Naive thymus-derived CD8-positive, alpha-beta T cell (primary cell): Measurements from ENCODE around the gene RUNX2. TPM values are rescaled to one million over a fixed set of nuclear protein-coding genes. Genes with fewer than 3 reads are reported as not detected.

Source experiments
- ATAC-seq, 2 donors: fragments of 150-1000 bp; cut with Tn5 transposase in 1 of 2; sonication (Bioruptor Pico), chemical (Tn5 transposase) in 1 of 2; 1 replicate in 1 of 2; 2 replicates in 1 of 2; pipeline ENCODE4 v1.10.0; 2021; ENCODE audit warnings: mild to moderate bottlenecking in 2 of 2, moderate library complexity in 2 of 2
- POLR2A ChIA-PET: fragments of 350-600 bp; sonication (Branson Sonifier 250); formaldehyde crosslinking; loops from one replicate; lab custom pipeline; 2021; ENCODE audit warnings: antibody characterized with exemption; lab: Charles Lee
- DNase-seq, 10 donors: peaks; one replicate each; pipeline versions ENCODE4 v3.0.0 to v3.0.0-alpha.2; 2020 to 2022
- H3K27ac Mint-ChIP-seq, 10 donors: one replicate each; pipeline ENCODE4 v1.8.0; 2020 to 2022; ENCODE audit warnings: mild to moderate bottlenecking in 10 of 10, mixed read lengths in 10 of 10, moderate library complexity in 4 of 10, inconsistent platforms in 1 of 10
- H3K27me3 Mint-ChIP-seq, 5 donors: one replicate each; pipeline ENCODE4 v1.8.0; 2021 to 2022; ENCODE audit warnings: mixed read lengths in 5 of 5
- H3K36me3 Mint-ChIP-seq, 3 donors: one replicate each; pipeline ENCODE4 v1.8.0; 2020 to 2022; ENCODE audit warnings: mixed read lengths in 3 of 3, mild to moderate bottlenecking in 2 of 3, inconsistent platforms in 1 of 3
- H3K4me1 Mint-ChIP-seq, 4 donors: one replicate each; pipeline ENCODE4 v1.8.0; 2021 to 2022; ENCODE audit warnings: mixed read lengths in 4 of 4
- H3K4me3 Mint-ChIP-seq, 10 donors: one replicate each; pipeline ENCODE4 v1.8.0; 2020 to 2022; ENCODE audit warnings: mild to moderate bottlenecking in 10 of 10, mixed read lengths in 10 of 10, moderate library complexity in 6 of 10, inconsistent platforms in 1 of 10
- H3K9me3 Mint-ChIP-seq, 9 donors: one replicate each; pipeline ENCODE4 v1.8.0; 2020 to 2022; ENCODE audit warnings: mixed read lengths in 9 of 9, mild to moderate bottlenecking in 3 of 9, inconsistent platforms in 1 of 9, moderate library complexity in 1 of 9
- polyA plus RNA-seq, 3 donors: library from polyadenylated mRNA; unstranded; fragments of 300-500 nt; fragmentation: Illumina TruSeq; gene quantifications; one replicate each; pipeline ENCODE4 v1.2.3, GENCODE V29; 2021
- total RNA-seq, 8 experiments: library from RNA in 2 of 8; stranded (reverse) in 2 of 8; gene quantifications; one replicate each; pipeline ENCODE4 v1.2.3 and lab custom pipeline; 2021 to 2026

The RUNX2 gene
- total and polyA plus RNA-seq, 5 experiments from 2014 or later: 31.3 to 44.3 (median 36.7) TPM

GRCh38 chr6:45521226-45521625 lies 193.1 kb downstream of the RUNX2 start:
- POLR2A ChIA-PET: no interaction called here
- no peaks in the 10 kb centered on the region for H3K9me3 Mint-ChIP-seq
- H3K4me3 Mint-ChIP-seq: no peak overlapping the region
- ATAC-seq: no peak
- H3K36me3 Mint-ChIP-seq: peaks cover 5 to 50% (median 20%) of the 10 kb centered on the region in 3 donors
- DNase-seq: no peak
- peaks cover 2 to 14% (median 11%) of the 10 kb centered on the region in 4 donors for H3K4me1 Mint-ChIP-seq
- no peak overlapping the region for H3K27ac Mint-ChIP-seq
- H3K27me3 Mint-ChIP-seq: no peaks in the 10 kb centered on the region

GRCh38 chr6:45522486-45522885 lies 194.4 kb downstream of the RUNX2 start:
- H3K4me1 Mint-ChIP-seq: peaks cover 2 to 17% (median 8%) of the 10 kb centered on the region in 4 donors
- H3K9me3 Mint-ChIP-seq: peaks cover 0 to 6% (median 0%) of the 10 kb centered on the region in 9 donors
- H3K27me3 Mint-ChIP-seq: no peaks in the 10 kb centered on the region
- H3K4me3 Mint-ChIP-seq: no peak overlapping the region
- ATAC-seq: no peak
- DNase-seq: no peak
- peaks cover 13 to 50% (median 22%) of the 10 kb centered on the region in 3 donors for H3K36me3 Mint-ChIP-seq
- no peak overlapping the region for H3K27ac Mint-ChIP-seq
- POLR2A ChIA-PET: no interaction called here

- Mint-ChIP-seq H3K4me1 (peaks cover 0 to 7% (median 0%) of the 10 kb centered on the region in 4 donors), H3K9me3 (peaks cover 0 to 6% (median 0%) of the 10 kb centered on the region in 9 donors), H3K27ac (no peak overlapping the region), H3K36me3 (peaks cover 13 to 43% (median 21%) of the 10 kb centered on the region in 3 donors), H3K4me3 (no peak overlapping the region), H3K27me3 (no peaks in the 10 kb centered on the region)
- no peak for DNase-seq
- POLR2A ChIA-PET: no interaction called here
- no peak for ATAC-seq
Measured at GRCh38 chr6:45527210-45527609, 199.1 kb downstream of the RUNX2 start.

- H3K9me3 Mint-ChIP-seq: peaks cover 0 to 2% (median 0%) of the 10 kb centered on the region in 9 donors
- H3K27me3 Mint-ChIP-seq: no peaks in the 10 kb centered on the region
- H3K4me1 Mint-ChIP-seq: peaks cover 2 to 18% (median 6%) of the 10 kb centered on the region in 4 donors
- POLR2A ChIA-PET: interaction anchor here (0.6 kb wide), 2 partner anchors 31 to 194 kb away, joined by 3 to 7 read pairs; no protein-coding TSS in a partner anchor
- no peak overlapping the region for H3K27ac Mint-ChIP-seq
- peaks cover 17 to 67% (median 30%) of the 10 kb centered on the region in 3 donors for H3K36me3 Mint-ChIP-seq
- no peak overlapping the region for H3K4me3 Mint-ChIP-seq
- no peak for DNase-seq
- no peak for ATAC-seq
Measured at GRCh38 chr6:45531999-45532595, 204.0 kb downstream of the RUNX2 start.

GRCh38 chr6:45532721-45533210 lies 204.6 kb downstream of the RUNX2 start:
- Mint-ChIP-seq H3K27me3 (no peaks in the 10 kb centered on the region), H3K4me1 (peaks cover 2 to 18% (median 6%) of the 10 kb centered on the region in 4 donors), H3K27ac (no peak overlapping the region), H3K9me3 (no peaks in the 10 kb centered on the region), H3K36me3 (peaks cover 13 to 64% (median 25%) of the 10 kb centered on the region in 3 donors), H3K4me3 (no peak overlapping the region)
- DNase-seq (no peak), ATAC-seq (no peak)
- POLR2A ChIA-PET: no interaction called here

GRCh38 chr6:45533386-45533785 lies 205.3 kb downstream of the RUNX2 start:
- no peak overlapping the region for H3K27ac Mint-ChIP-seq

GRCh38 chr6:45535933-45536332 lies 207.8 kb downstream of the RUNX2 start:
- H3K27ac Mint-ChIP-seq: peak overlapping the region in 2 of 10 donors; percentile 64 to 83
- H3K9me3 Mint-ChIP-seq: no peaks in the 10 kb centered on the region
- ATAC-seq (no peak), DNase-seq (no peak)
- no peak overlapping the region for H3K4me3 Mint-ChIP-seq
- peaks cover 4 to 27% (median 7%) of the 10 kb centered on the region in 4 donors for H3K4me1 Mint-ChIP-seq
- peaks cover 12 to 72% (median 22%) of the 10 kb centered on the region in 3 donors for H3K36me3 Mint-ChIP-seq
- POLR2A ChIA-PET: no interaction called here
- H3K27me3 Mint-ChIP-seq: no peaks in the 10 kb centered on the region

More at GRCh38 chr6:45533386-45533785, 205.3 kb downstream of the RUNX2 start:
- no peaks in the 10 kb centered on the region for H3K9me3 Mint-ChIP-seq
- DNase-seq (no peak), ATAC-seq (no peak)
- H3K36me3 Mint-ChIP-seq: peaks cover 13 to 63% (median 20%) of the 10 kb centered on the region in 3 donors
- no peaks in the 10 kb centered on the region for H3K27me3 Mint-ChIP-seq
- H3K4me1 Mint-ChIP-seq: peaks cover 2 to 18% (median 6%) of the 10 kb centered on the region in 4 donors
- POLR2A ChIA-PET: no interaction called here
- no peak overlapping the region for H3K4me3 Mint-ChIP-seq

GRCh38 chr6:45537539-45537938 lies 209.4 kb downstream of the RUNX2 start:
- DNase-seq (no peak), ATAC-seq (no peak)
- Mint-ChIP-seq H3K9me3 (no peaks in the 10 kb centered on the region), H3K27me3 (no peaks in the 10 kb centered on the region), H3K36me3 (peaks cover 15 to 81% (median 28%) of the 10 kb centered on the region in 3 donors), H3K4me3 (no peak overlapping the region), H3K27ac (no peak overlapping the region), H3K4me1 (peaks cover 4 to 25% (median 7%) of the 10 kb centered on the region in 4 donors)
- POLR2A ChIA-PET: no interaction called here

GRCh38 chr6:45538641-45539547 lies 210.8 kb downstream of the RUNX2 start:
- POLR2A ChIA-PET: interaction anchor here (0.7 kb wide), 1 partner anchor 53 kb away, joined by 3 read pairs; no protein-coding TSS in a partner anchor
- Mint-ChIP-seq H3K4me3 (no peak overlapping the region), H3K4me1 (peaks cover 3 to 16% (median 8%) of the 10 kb centered on the region in 4 donors), H3K36me3 (peaks cover 15 to 80% (median 28%) of the 10 kb centered on the region in 3 donors), H3K9me3 (no peaks in the 10 kb centered on the region), H3K27me3 (no peaks in the 10 kb centered on the region), H3K27ac (peak overlapping the region in 2 of 10 donors; percentile 29 to 58)
- DNase-seq: no peak
- ATAC-seq: no peak

GRCh38 chr6:45540375-45540920 lies 212.3 kb downstream of the RUNX2 start:
- H3K36me3 Mint-ChIP-seq: peaks cover 10 to 70% (median 20%) of the 10 kb centered on the region in 3 donors
- POLR2A ChIA-PET: no interaction called here

GRCh38 chr6:45541934-45542333 lies 213.8 kb downstream of the RUNX2 start:
- Mint-ChIP-seq H3K27me3 (no peaks in the 10 kb centered on the region), H3K27ac (no peak overlapping the region), H3K4me1 (peaks cover 0 to 9% (median 6%) of the 10 kb centered on the region in 4 donors), H3K36me3 (peaks cover 10 to 66% (median 22%) of the 10 kb centered on the region in 3 donors), H3K9me3 (no peaks in the 10 kb centered on the region), H3K4me3 (no peak overlapping the region)
- POLR2A ChIA-PET: interaction anchor here (0.8 kb wide), 1 partner anchor 114 kb away, joined by 5 read pairs; no protein-coding TSS in a partner anchor
- no peak for DNase-seq
- no peak for ATAC-seq

More at GRCh38 chr6:45540375-45540920, 212.3 kb downstream of the RUNX2 start:
- ATAC-seq (no peak), DNase-seq (no peak)
- Mint-ChIP-seq H3K4me3 (no peak overlapping the region), H3K27me3 (no peaks in the 10 kb centered on the region), H3K27ac (peak overlapping the region in 2 of 10 donors; percentile 18 to 40), H3K4me1 (peaks cover 3 to 15% (median 6%) of the 10 kb centered on the region in 4 donors), H3K9me3 (no peaks in the 10 kb centered on the region)
